Neural progenitor cell (in vitro differentiated cells): ENCODE measurements around the gene TMEM198.

Experiments
- EZH2 ChIP-seq: fragments of 200-600 bp; sonication (generic); IDR thresholded peaks from 2 replicates; pipeline ENCODE4 v1.6.1; 2017; ENCODE audit warnings: antibody characterized with exemption, mild to moderate bottlenecking, moderate library complexity
- TF ChIP-seq, protein P1 (sequence below): fragments of 200-600 bp; sonication (generic); IDR thresholded peaks from 2 replicates; pipeline ENCODE4 v1.5.1; 2017; ENCODE audit warnings: antibody characterized with exemption, mild to moderate bottlenecking

DNA sequence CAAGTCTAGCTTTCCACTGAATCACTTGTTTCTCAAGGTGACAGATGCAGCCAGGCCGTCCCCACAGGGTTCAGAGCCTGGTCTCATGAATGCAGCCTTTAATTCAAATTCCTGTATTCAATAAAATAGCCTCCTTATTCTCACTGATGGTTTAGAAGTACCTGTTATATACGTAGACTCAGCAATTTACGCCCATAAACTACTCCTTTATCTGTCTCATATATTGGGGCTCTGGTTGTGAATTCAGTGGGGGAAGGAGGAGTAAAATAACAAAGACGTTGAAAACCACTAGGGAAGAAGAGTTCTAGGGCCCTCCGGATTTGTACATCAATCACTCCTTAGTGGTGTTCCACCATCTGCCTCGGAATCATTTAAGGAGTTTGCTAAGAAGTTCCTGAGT is 25.8 kb downstream of the TMEM198 start:
- no peak for TF ChIP-seq EZH2
- TF ChIP-seq, protein P1, sequence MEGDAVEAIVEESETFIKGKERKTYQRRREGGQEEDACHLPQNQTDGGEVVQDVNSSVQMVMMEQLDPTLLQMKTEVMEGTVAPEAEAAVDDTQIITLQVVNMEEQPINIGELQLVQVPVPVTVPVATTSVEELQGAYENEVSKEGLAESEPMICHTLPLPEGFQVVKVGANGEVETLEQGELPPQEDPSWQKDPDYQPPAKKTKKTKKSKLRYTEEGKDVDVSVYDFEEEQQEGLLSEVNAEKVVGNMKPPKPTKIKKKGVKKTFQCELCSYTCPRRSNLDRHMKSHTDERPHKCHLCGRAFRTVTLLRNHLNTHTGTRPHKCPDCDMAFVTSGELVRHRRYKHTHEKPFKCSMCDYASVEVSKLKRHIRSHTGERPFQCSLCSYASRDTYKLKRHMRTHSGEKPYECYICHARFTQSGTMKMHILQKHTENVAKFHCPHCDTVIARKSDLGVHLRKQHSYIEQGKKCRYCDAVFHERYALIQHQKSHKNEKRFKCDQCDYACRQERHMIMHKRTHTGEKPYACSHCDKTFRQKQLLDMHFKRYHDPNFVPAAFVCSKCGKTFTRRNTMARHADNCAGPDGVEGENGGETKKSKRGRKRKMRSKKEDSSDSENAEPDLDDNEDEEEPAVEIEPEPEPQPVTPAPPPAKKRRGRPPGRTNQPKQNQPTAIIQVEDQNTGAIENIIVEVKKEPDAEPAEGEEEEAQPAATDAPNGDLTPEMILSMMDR = no peak
